GM12874 (cell line): ENCODE data around the gene MAST3.

Source experiments
- TF ChIP-seq, protein P1 (sequence below): IDR thresholded peaks from 2 replicates; pipeline ENCODE4 v1.5.1; 2011; ENCODE audit warnings: low read depth, mild to moderate bottlenecking, control low read depth, low read length, moderate library complexity; ENCODE audit not compliant: insufficient read depth

Gene MAST3

DNA sequence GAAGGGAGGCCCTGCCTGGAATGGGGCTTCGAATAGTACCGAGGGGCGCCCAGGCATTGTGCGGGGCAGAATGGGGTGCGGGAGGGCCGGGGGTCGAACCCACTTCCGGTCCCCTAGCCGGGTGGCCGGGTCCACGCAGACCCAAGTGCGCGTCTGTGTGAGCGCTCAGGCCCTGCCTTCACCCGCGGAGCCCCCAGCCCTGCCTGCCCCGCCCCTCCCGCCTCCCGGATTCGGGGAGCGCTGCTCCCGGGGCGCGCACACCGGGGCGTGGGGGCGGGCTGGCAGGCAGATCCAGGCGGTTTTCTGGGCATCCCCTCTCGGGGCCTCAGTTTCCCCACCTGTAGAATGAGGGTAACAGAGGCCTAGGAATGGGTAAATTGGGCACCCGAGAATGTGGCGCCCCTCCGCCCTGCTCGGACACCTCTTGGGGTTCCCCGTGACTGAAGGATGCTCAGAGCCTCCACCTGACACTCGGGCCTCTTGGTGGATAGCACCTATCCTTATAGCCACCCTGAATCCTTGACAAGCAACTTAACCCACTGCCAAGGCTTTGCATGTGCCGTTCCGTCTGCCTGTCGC lies 56.1 kb downstream of the MAST3 start:
- TF ChIP-seq, protein P1, sequence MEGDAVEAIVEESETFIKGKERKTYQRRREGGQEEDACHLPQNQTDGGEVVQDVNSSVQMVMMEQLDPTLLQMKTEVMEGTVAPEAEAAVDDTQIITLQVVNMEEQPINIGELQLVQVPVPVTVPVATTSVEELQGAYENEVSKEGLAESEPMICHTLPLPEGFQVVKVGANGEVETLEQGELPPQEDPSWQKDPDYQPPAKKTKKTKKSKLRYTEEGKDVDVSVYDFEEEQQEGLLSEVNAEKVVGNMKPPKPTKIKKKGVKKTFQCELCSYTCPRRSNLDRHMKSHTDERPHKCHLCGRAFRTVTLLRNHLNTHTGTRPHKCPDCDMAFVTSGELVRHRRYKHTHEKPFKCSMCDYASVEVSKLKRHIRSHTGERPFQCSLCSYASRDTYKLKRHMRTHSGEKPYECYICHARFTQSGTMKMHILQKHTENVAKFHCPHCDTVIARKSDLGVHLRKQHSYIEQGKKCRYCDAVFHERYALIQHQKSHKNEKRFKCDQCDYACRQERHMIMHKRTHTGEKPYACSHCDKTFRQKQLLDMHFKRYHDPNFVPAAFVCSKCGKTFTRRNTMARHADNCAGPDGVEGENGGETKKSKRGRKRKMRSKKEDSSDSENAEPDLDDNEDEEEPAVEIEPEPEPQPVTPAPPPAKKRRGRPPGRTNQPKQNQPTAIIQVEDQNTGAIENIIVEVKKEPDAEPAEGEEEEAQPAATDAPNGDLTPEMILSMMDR, result no peak

DNA sequence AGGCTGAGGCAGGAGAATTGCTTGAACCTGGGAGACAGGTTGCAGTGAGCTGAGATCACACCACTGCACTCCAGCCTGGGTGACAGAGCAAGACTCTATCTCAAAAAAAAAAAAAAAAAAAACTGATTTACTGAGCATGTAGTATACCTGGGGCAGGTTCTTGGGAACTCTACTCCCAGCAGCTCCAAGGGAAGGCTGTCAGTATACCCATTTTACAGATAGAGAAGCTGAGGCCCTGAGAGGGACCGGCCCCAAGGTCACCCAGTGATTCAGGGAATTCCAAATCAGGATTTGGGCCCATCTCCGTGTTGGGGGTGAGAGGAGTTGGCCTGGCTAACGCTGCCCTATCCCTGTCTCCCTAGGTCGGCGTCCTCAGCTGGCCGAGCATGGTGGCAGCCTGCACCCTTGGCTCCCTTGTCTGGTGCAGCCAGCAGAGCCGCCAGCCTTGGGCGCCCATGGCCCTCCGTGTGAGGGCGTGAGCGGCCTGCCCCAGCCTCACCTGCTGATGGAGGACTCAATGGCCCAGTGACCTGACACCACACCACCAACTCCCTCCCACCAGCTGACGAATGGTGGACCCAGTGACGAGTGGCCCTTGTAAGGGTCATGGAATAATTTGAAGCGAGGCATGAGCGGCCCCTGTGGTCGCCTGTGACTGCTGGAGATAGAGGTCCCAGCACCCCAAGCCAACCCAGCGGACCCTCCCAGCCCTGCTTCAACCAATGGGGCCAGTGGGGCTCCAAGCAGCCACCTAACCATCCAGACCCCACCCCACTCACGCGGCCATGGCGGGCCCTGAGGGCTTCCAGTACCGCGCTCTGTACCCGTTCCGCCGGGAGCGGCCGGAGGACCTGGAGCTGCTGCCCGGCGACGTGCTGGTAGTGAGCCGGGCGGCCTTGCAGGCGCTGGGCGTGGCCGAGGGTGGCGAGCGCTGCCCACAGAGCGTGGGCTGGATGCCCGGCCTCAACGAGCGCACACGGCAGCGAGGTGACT lies 57.8 kb downstream of the MAST3 start:
- TF ChIP-seq, protein P1, result no peak

DNA sequence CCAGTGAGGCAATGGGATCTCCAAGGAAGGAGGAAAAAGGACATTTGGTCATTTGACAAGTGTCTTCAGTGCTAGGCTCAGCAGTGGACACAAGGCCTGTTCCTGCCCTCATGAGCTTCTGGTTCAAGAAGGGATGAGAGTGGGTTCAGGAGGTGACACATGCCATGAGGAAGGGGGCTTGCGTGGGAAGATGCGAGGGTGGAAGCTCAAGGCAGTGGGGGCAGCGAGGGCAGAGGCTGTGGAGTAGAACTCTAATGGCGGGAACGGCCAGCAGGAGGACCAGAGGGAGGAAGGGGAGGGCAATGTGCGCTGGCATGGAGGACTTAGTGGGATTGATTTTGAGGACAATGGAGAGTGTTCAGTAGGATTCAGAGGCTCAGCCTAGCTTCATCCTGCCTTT lies 58.7 kb downstream of the MAST3 start:
- TF ChIP-seq, protein P1, result no peak

DNA sequence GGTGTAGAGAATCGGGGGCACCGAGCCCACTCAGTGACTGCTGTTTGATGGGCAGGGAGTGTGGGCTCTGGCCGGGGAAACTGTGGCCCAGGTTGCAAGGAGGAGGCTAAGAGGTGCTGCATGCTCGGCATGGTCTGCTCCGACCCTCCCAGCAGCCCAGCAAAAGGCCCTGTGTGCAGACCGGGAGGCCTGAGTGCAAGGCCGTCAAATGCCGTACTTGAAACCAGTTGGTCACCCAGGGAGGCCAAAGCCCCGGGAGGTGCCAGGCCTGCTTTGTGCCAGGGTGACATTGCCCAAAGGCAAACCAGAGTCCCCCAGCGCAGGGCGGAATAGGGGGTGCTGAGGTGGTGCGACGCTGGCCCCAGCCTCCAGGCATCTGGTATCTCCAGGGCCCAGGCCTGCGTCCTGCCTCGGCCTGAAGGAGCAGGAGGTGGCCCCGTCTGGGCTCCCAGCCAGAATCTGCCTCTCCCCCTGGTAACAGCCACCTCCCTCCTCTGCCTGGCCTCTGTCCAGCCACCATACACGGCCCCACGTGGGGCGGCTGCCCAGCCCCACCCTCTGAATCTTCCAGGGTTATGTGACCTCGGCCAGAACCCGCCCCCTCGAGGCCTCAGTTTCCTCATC lies 59.4 kb downstream of the MAST3 start:
- TF ChIP-seq, protein P1, result no peak

DNA sequence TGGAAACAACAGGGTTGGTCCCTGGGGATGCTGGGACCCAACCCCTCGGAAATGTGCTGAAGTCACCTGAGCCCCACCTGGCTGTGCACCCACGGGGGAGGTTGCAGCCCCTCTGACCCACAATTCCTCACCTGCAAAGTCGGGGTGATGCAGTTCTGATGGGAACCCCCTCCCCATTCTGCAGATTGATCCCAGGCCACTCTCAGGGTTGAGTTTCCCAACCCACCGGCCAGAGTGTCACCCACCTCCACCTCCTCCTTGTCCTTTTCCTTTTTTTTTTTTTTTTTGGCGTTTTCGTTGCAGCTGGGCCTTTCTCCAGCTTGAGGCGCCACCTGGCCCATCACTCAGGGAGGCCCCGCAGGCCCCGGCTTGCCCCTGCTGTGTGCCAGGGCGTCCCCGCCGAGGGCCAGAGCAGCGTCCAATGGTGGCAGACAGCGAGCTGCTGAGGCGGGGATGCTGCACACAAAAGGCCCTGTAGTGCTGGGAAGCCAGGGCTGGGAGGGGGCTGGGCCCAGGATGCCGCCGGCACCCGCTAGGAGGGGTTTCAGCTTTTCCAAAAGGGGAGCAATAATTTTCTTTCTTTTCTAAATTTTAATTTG lies 60.0 kb downstream of the MAST3 start:
- TF ChIP-seq, protein P1, result no peak

DNA sequence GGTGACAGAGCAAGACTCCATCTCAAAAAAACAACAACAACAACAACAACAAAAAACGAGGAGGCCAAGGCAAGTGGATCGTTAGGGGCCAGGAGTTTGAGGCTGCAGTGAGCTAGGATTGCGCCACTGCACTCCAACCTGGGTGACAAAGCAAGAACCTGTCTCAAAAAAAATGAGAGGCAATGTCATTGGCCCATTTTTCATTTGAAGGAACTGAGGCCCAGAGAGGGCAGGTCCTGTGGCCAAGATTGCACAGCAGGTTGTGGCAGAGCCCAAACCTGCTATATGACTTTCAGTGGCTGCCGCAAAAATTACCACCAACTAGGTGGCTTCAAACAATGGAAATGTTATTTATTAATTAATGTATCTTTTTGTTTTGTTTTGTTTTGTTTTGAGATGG lies 60.9 kb downstream of the MAST3 start:
- TF ChIP-seq, protein P1, result no peak

- TF ChIP-seq, protein P1, result no peak
Measured at GRCh38 chr19:18159810-18160209, 62.2 kb downstream of the MAST3 start.
